ENCODE measurements around the gene C1QTNF3.
"Not testable (repeated sequence)": the region's sequence is repeated elsewhere in the genome, so short reads cannot be mapped to it uniquely, and the experiment has no call there.

C1QTNF3 gene, protein sequence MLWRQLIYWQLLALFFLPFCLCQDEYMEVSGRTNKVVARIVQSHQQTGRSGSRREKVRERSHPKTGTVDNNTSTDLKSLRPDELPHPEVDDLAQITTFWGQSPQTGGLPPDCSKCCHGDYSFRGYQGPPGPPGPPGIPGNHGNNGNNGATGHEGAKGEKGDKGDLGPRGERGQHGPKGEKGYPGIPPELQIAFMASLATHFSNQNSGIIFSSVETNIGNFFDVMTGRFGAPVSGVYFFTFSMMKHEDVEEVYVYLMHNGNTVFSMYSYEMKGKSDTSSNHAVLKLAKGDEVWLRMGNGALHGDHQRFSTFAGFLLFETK

DNA sequence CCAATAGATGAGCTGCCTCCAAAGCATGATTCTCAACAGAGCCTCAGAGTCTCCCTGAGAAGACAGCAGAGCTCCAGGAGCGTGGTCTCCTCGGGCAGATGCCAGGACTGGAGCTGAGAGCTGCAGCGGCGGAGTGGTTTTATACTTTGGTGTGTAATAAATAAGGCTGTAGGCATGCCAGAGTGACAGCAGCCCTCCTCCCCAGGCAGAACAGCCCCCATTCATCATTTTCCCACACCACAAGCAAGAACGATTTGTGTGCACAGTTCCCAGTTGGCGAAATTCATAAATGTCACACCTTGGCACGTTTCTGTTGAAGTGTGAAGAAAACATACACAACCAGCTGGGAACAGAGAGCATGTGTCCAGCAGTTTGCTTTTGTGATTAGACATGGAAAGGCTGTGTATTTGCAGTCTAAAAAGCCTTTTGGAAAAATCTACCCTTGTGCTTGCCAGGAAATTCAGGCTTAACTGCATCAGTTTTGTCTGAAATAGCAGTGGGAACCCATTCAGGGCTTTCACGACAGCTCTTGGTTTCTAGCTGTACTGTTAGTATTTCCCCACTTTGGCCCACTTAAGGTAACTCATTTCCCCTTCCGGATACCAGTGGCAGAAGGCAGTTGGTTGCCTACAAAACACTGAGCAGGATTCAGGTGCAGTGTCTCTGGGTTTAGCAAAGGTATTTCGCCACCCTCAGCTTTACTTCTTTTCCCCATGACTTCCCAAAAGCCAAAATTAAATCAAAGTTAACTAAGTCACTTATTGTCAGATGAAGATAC, at the start of gene C1QTNF3:
Gene C1QTNF3, minus strand, starts transcription at position 115 of the 778 bp plus-strand sequence. Its CDS starts 88 bp downstream, at position 27.
- Histone ChIP-seq H3K27me3 (replicated peaks; ENCODE audit: control insufficient read depth, insufficient read depth, low read length) (no peaks in the 10 kb centered on the region), H3K36me3 (ENCODE audit: control insufficient read depth, insufficient read depth, low read length) (no peaks in the 10 kb centered on the region), H3K4me3 (replicated peaks; ENCODE audit: low read depth, low read length) (no peak within 1 kb of the TSS)
- DNase-seq (ENCODE audit: extremely low read depth, insufficient read length), result no peak
- TF ChIP-seq, protein P1, sequence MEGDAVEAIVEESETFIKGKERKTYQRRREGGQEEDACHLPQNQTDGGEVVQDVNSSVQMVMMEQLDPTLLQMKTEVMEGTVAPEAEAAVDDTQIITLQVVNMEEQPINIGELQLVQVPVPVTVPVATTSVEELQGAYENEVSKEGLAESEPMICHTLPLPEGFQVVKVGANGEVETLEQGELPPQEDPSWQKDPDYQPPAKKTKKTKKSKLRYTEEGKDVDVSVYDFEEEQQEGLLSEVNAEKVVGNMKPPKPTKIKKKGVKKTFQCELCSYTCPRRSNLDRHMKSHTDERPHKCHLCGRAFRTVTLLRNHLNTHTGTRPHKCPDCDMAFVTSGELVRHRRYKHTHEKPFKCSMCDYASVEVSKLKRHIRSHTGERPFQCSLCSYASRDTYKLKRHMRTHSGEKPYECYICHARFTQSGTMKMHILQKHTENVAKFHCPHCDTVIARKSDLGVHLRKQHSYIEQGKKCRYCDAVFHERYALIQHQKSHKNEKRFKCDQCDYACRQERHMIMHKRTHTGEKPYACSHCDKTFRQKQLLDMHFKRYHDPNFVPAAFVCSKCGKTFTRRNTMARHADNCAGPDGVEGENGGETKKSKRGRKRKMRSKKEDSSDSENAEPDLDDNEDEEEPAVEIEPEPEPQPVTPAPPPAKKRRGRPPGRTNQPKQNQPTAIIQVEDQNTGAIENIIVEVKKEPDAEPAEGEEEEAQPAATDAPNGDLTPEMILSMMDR (IDR thresholded peaks at IDR 0.05; ENCODE audit: insufficient read depth, low read length, poor library complexity, severe bottlenecking), result no peak

DNA sequence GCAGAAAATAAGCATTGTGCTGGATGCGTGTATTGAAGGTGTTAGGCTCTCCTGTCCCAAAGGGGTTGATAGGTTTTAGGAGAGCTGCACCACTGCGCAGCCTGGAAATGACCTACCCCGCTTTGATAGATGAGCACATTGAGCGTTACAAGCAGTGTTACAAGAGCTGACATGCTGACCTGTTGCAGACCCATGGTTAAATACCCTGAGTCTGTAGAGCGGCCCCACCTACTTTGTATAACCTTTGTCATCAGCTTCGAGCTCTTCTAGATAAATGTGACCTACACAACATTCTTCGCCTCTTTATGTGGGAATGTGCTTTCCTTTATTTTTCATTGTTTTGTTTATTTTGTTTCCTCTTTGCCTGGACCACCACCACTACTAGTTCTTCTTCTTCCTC, 48.0 kb upstream of the C1QTNF3 start:
- DNase-seq (ENCODE audit: extremely low read depth, insufficient read length); H3K4me3 ChIP-seq (replicated peaks; ENCODE audit: low read depth, low read length); H3K36me3 ChIP-seq (ENCODE audit: control insufficient read depth, insufficient read depth, low read length); H3K27me3 ChIP-seq (replicated peaks; ENCODE audit: control insufficient read depth, insufficient read depth, low read length): not testable (repeated sequence)

DNA sequence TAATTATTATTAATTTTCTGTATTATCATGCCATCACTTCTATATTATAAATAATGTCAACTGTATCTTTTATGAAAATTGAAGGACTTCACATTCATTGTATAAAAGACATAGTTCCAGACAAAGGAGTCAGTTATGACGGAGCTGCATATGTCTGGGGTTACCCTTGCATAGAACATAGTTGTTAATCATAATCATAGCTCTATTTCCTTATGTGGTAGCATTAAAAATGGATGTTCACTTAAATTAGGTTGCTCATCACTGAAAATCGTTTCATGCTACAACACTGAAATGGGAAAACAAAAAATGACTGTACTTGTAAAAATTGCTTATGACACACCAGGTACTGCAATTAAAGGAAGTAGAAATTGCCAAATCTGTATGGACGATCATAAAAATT, 46.8 kb upstream of the C1QTNF3 start:
- not testable (repeated sequence) for H3K4me3 ChIP-seq (replicated peaks; ENCODE audit: low read depth, low read length); H3K27me3 ChIP-seq (replicated peaks; ENCODE audit: control insufficient read depth, insufficient read depth, low read length); DNase-seq (ENCODE audit: extremely low read depth, insufficient read length); H3K36me3 ChIP-seq (ENCODE audit: control insufficient read depth, insufficient read depth, low read length)

DNA sequence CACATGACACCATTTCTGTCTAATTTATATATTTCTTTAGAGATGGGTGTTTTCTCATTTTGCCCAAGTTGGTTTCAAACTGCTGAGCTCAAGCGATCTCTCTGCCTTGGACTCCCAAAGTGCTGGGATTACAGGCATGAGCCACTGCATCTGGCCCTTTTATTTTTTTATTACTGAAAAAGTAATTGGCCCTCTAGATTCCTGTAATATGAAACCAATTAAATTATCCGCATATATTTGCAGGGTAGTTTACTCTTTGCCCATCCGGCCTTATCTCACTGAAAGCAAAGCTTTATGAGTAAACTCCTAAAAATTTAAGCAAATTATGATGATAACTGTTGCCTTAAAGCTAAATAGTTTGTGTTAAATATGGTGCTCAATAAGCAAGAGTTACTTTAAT, 44.7 kb upstream of the C1QTNF3 start:
- not testable (repeated sequence) for H3K4me3 ChIP-seq (replicated peaks; ENCODE audit: low read depth, low read length); H3K27me3 ChIP-seq (replicated peaks; ENCODE audit: control insufficient read depth, insufficient read depth, low read length); DNase-seq (ENCODE audit: extremely low read depth, insufficient read length); H3K36me3 ChIP-seq (ENCODE audit: control insufficient read depth, insufficient read depth, low read length)

DNA sequence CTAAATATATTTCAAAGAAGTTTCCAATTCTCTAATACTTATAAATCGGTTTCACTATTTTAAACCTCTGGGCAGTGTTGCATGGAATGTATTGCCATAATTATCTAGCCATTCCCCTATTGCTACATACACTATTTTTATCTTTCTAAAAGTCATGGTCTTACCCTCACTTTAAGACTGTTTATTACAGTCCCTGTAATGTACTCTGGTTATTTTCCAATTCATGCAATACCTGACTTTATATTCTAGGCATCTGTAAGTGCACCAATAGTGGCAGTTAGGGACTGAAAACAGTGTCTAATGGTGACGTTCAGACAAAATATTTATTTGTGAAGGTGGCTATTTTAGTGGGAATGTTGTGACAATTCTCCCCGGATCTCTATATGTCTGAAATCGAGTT, 40.9 kb upstream of the C1QTNF3 start:
- DNase-seq (ENCODE audit: extremely low read depth, insufficient read length); H3K27me3 ChIP-seq (replicated peaks; ENCODE audit: control insufficient read depth, insufficient read depth, low read length); H3K36me3 ChIP-seq (ENCODE audit: control insufficient read depth, insufficient read depth, low read length); H3K4me3 ChIP-seq (replicated peaks; ENCODE audit: low read depth, low read length): not testable (repeated sequence)

DNA sequence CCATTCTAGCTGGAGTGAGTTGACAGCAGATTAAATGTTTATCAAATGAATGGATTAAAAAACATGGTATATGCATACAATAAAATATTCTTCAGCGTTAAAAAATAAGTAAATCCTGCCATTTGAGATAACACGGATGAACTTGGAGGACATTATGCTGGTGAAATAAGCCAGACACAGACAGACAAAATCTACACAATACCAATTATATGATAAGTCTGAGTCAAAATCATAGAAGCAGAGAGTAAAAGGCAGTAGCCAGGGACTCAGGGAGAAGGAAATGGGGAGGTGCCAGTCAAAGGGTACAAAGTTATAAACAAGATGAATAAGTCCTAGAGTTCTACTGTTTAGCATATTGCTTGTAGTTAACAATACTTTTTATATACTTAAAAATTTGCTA, 36.5 kb upstream of the C1QTNF3 start:
- not testable (repeated sequence) for DNase-seq (ENCODE audit: extremely low read depth, insufficient read length); H3K36me3 ChIP-seq (ENCODE audit: control insufficient read depth, insufficient read depth, low read length); H3K27me3 ChIP-seq (replicated peaks; ENCODE audit: control insufficient read depth, insufficient read depth, low read length); H3K4me3 ChIP-seq (replicated peaks; ENCODE audit: low read depth, low read length)

DNA sequence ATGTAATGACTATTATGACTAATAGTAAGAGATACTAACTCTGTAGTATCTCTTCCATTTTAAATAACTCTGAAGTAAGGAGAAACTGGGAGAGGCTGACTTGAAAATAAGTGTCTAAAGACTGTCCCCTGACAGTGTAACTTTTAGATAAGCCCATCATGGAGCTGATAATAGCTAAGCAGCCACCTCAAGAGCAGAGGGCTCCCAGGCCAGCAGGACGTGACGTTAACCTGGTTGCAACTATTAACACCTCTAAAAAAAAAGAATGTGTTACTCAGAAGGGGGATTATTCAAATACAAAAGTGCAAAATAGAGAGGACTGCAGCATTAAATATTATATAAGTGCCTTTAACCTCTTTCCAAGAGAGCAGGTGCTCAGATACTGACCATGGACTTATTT, 34.6 kb upstream of the C1QTNF3 start:
- not testable (repeated sequence) for DNase-seq (ENCODE audit: extremely low read depth, insufficient read length); H3K36me3 ChIP-seq (ENCODE audit: control insufficient read depth, insufficient read depth, low read length); H3K4me3 ChIP-seq (replicated peaks; ENCODE audit: low read depth, low read length); H3K27me3 ChIP-seq (replicated peaks; ENCODE audit: control insufficient read depth, insufficient read depth, low read length)

DNA sequence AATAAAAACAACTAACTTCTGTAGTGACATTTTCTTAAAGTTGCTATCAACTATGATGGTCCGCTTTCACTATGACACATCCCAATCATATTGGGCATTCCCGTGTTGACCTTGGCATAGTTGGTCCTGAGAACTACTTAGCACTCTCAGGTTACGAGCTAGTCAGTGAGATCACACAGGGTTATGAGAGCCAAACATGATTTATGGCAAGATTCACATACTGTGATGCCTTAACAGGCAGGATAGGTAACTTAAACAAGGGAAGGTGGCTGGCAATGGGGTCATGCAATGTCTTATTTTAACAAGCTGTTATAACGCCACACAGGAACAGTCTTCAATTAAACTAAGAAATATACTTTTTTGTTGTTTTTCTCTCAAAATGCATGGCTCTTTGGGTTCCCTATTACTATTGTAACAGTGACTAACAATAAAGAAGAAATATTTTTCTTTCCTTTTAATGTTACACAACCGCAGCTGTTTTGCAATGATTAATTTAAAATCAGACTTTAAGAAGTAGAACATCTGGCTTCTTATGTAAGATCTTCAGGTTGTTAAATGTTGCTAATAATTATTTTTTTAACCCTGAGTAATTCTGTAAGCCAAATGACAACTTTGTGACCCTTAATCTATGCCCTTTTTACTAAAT, 33.8 kb upstream of the C1QTNF3 start:
- H3K27me3 ChIP-seq (replicated peaks; ENCODE audit: control insufficient read depth, insufficient read depth, low read length); H3K36me3 ChIP-seq (ENCODE audit: control insufficient read depth, insufficient read depth, low read length); H3K4me3 ChIP-seq (replicated peaks; ENCODE audit: low read depth, low read length); DNase-seq (ENCODE audit: extremely low read depth, insufficient read length): not testable (repeated sequence)

DNA sequence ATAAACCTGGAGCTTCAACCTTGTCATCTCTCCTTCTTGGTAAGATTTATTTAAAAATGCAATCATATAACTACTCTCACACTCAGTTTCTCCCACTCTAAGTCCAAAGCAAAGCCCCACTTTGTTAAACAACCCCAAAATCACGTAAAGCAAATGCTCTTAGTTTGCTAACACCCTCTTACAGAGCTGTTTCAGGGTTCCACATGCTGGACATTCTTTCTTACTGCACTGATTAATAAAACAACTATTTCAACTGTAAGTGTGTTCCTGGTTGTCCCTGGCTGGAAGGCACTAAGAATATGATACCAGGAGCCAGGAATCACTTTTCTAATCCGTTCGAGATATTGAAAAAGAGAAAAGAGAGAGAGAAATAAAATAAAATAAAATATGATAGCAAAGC, 31.5 kb upstream of the C1QTNF3 start:
- H3K36me3 ChIP-seq (ENCODE audit: control insufficient read depth, insufficient read depth, low read length); DNase-seq (ENCODE audit: extremely low read depth, insufficient read length); H3K27me3 ChIP-seq (replicated peaks; ENCODE audit: control insufficient read depth, insufficient read depth, low read length); H3K4me3 ChIP-seq (replicated peaks; ENCODE audit: low read depth, low read length): not testable (repeated sequence)

DNA sequence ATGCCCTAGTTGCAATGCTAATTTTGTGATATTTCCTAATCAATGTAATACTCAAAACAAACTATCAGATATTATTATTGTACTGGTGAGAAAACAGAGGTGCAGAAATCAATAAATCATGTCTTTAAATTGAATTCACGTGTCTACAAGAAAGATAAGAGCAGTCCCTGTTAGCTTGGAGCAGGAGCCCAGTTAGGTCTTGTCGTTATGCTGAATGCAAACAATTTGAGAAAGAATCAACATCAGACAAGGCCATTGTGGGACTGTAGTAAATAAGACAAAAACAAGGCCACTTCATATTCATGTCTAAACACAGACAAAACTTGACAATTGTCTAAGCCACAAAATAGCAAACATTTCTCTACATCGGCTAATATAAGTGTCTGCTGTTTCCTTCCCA, 31.1 kb upstream of the C1QTNF3 start:
- DNase-seq (ENCODE audit: extremely low read depth, insufficient read length); H3K4me3 ChIP-seq (replicated peaks; ENCODE audit: low read depth, low read length); H3K36me3 ChIP-seq (ENCODE audit: control insufficient read depth, insufficient read depth, low read length); H3K27me3 ChIP-seq (replicated peaks; ENCODE audit: control insufficient read depth, insufficient read depth, low read length): not testable (repeated sequence)

DNA sequence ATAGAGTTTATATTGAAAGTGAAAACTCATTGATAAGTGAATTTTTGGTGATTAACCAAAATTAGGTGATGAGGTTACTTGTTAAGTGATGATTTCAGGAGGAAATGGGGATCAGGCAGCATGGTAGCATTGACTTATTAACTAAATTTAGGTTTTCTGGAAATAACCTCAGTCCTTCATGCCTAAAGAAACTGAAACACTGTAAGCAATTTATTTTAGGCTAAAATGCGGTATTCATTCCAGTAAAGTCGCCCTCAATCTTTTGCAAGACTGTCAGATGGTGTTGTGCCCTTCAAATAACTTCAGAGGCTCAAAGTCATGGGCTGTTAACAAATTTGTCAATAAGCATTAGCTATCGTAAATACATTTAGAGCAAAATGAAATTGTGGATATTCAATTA, 27.6 kb upstream of the C1QTNF3 start:
- not testable (repeated sequence) for H3K4me3 ChIP-seq (replicated peaks; ENCODE audit: low read depth, low read length); H3K36me3 ChIP-seq (ENCODE audit: control insufficient read depth, insufficient read depth, low read length); DNase-seq (ENCODE audit: extremely low read depth, insufficient read length); H3K27me3 ChIP-seq (replicated peaks; ENCODE audit: control insufficient read depth, insufficient read depth, low read length)

Measured in GM06990 (cell line).